ENCODE measurements around the gene KCNMB2. TPM values are rescaled to one million over a fixed set of nuclear protein-coding genes. Genes with fewer than 3 reads are reported as not detected.

Gene KCNMB2
- total RNA-seq, 1 experiment from 2014 or later, result not detected

DNA sequence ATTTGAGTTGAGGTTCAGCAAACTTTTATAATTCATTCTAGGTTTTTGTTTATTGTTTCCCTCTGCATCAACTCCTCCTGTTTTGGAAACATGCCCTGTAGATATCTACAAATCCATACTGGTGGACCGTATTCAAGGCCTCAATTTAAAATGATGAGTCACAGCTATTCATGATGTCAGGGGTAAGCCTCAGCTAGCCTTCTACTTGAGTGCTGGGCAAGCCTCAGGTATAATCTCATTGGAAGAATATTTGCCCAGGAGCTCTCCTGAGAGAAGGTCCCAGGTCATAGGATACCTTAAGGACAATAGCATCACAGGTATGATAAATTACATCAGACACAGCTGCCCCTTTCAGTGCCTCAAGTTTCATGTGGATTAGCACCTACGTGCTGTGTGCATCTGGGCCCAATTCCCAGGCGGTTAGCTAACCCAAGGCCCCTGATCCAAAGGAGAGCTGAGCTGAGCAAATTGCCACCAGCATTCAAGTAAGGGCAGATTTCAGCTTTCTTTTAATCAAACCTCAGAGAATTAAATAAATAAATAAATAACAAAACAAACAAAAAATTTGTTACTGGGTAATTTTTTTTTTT is 87.5 kb downstream of the KCNMB2 start (continued):
- TF ChIP-seq, protein P1, sequence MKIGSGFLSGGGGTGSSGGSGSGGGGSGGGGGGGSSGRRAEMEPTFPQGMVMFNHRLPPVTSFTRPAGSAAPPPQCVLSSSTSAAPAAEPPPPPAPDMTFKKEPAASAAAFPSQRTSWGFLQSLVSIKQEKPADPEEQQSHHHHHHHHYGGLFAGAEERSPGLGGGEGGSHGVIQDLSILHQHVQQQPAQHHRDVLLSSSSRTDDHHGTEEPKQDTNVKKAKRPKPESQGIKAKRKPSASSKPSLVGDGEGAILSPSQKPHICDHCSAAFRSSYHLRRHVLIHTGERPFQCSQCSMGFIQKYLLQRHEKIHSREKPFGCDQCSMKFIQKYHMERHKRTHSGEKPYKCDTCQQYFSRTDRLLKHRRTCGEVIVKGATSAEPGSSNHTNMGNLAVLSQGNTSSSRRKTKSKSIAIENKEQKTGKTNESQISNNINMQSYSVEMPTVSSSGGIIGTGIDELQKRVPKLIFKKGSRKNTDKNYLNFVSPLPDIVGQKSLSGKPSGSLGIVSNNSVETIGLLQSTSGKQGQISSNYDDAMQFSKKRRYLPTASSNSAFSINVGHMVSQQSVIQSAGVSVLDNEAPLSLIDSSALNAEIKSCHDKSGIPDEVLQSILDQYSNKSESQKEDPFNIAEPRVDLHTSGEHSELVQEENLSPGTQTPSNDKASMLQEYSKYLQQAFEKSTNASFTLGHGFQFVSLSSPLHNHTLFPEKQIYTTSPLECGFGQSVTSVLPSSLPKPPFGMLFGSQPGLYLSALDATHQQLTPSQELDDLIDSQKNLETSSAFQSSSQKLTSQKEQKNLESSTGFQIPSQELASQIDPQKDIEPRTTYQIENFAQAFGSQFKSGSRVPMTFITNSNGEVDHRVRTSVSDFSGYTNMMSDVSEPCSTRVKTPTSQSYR (CRISPR knock-in tag; IDR thresholded peaks at IDR 0.05), result no peak
- TF ChIP-seq, protein P2, sequence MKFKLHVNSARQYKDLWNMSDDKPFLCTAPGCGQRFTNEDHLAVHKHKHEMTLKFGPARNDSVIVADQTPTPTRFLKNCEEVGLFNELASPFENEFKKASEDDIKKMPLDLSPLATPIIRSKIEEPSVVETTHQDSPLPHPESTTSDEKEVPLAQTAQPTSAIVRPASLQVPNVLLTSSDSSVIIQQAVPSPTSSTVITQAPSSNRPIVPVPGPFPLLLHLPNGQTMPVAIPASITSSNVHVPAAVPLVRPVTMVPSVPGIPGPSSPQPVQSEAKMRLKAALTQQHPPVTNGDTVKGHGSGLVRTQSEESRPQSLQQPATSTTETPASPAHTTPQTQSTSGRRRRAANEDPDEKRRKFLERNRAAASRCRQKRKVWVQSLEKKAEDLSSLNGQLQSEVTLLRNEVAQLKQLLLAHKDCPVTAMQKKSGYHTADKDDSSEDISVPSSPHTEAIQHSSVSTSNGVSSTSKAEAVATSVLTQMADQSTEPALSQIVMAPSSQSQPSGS (CRISPR knock-in tag; IDR thresholded peaks at IDR 0.05; ENCODE audit: borderline replicate concordance, low read depth), result no peak
- TF ChIP-seq IRF1 (CRISPR knock-in tag; IDR thresholded peaks at IDR 0.05), result no peak
- no peak for TF ChIP-seq EMX1 (CRISPR knock-in tag; IDR thresholded peaks at IDR 0.05)
- no peak for TF ChIP-seq SMAD4 (CRISPR knock-in tag; IDR thresholded peaks at IDR 0.05)
- TF ChIP-seq TEAD1 (CRISPR knock-in tag; IDR thresholded peaks at IDR 0.05), result no peak
- no peak for TF ChIP-seq CBFB (CRISPR knock-in tag; IDR thresholded peaks at IDR 0.05; ENCODE audit: low read depth)
- no peak for TF ChIP-seq ZNF671 (CRISPR knock-in tag; IDR thresholded peaks at IDR 0.05)
- TF ChIP-seq GTF2I (CRISPR knock-in tag; conservative IDR thresholded peaks at IDR 0.05), result no peak
- no peak for TF ChIP-seq PREB (CRISPR knock-in tag; IDR thresholded peaks at IDR 0.05; ENCODE audit: borderline replicate concordance)
- no peak for TF ChIP-seq TEAD4 (CRISPR knock-in tag; IDR thresholded peaks at IDR 0.05)

DNA sequence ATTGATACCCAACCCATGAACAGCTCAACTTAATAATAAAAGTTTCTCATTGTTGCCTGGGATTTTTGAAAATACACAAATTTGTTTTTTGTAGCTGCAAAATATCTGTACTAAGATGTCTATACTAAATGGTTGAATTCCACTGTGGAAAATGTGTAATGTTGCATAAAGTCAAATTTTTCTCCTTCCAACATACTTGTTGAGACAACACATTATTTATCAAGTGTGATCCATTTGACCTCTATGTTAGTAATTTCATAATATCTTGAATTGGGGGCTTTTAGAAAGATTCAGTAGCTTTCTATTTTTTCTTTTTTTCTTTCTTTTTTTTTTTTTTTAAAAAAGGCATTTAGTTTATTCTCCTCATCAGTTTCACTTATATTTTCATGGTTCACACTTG is 88.0 kb downstream of the KCNMB2 start:
- CTCF ChIA-PET, result interaction anchor here (0.7 kb wide), 2 partner anchors 19 to 134 kb away, joined by 3 to 6 read pairs; no protein-coding TSS in a partner anchor
- no peaks in the 10 kb centered on the region for H3K9me3 Mint-ChIP-seq
- no peak for TF ChIP-seq RELA (CRISPR knock-in tag; IDR thresholded peaks at IDR 0.05; ENCODE audit: borderline replicate concordance)
- no peak for TF ChIP-seq FOXP1 (CRISPR knock-in tag; IDR thresholded peaks at IDR 0.05; ENCODE audit: borderline replicate concordance)
- no peak for TF ChIP-seq NFE2L1 (CRISPR knock-in tag; IDR thresholded peaks at IDR 0.05)
- no peak for TF ChIP-seq ETV6 (CRISPR knock-in tag; IDR thresholded peaks at IDR 0.05)
- TF ChIP-seq NFYB (CRISPR knock-in tag; conservative IDR thresholded peaks at IDR 0.05; ENCODE audit: low read depth), result no peak
- no peak for TF ChIP-seq E2F5 (CRISPR knock-in tag; IDR thresholded peaks at IDR 0.05)
- no peak for TF ChIP-seq ZNF671 (CRISPR knock-in tag; IDR thresholded peaks at IDR 0.05)
- TF ChIP-seq, protein P3, sequence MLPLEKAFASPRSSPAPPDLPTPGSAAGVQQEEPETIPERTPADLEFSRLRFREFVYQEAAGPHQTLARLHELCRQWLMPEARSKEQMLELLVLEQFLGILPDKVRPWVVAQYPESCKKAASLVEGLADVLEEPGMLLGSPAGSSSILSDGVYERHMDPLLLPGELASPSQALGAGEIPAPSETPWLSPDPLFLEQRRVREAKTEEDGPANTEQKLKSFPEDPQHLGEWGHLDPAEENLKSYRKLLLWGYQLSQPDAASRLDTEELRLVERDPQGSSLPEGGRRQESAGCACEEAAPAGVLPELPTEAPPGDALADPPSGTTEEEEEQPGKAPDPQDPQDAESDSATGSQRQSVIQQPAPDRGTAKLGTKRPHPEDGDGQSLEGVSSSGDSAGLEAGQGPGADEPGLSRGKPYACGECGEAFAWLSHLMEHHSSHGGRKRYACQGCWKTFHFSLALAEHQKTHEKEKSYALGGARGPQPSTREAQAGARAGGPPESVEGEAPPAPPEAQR (CRISPR knock-in tag; IDR thresholded peaks at IDR 0.05), result no peak
- TF ChIP-seq, protein P4, sequence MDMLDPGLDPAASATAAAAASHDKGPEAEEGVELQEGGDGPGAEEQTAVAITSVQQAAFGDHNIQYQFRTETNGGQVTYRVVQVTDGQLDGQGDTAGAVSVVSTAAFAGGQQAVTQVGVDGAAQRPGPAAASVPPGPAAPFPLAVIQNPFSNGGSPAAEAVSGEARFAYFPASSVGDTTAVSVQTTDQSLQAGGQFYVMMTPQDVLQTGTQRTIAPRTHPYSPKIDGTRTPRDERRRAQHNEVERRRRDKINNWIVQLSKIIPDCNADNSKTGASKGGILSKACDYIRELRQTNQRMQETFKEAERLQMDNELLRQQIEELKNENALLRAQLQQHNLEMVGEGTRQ (CRISPR knock-in tag; IDR thresholded peaks at IDR 0.05), result no peak
- TF ChIP-seq, protein P5, sequence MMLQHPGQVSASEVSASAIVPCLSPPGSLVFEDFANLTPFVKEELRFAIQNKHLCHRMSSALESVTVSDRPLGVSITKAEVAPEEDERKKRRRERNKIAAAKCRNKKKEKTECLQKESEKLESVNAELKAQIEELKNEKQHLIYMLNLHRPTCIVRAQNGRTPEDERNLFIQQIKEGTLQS (CRISPR knock-in tag; conservative IDR thresholded peaks at IDR 0.05), result no peak
- no peak for TF ChIP-seq CREM (CRISPR knock-in tag; IDR thresholded peaks at IDR 0.05)
- TF ChIP-seq CDX4 (CRISPR knock-in tag; IDR thresholded peaks at IDR 0.05; ENCODE audit: borderline replicate concordance), result no peak
- TF ChIP-seq, protein P6, sequence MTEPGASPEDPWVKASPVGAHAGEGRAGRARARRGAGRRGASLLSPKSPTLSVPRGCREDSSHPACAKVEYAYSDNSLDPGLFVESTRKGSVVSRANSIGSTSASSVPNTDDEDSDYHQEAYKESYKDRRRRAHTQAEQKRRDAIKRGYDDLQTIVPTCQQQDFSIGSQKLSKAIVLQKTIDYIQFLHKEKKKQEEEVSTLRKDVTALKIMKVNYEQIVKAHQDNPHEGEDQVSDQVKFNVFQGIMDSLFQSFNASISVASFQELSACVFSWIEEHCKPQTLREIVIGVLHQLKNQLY (CRISPR knock-in tag; IDR thresholded peaks at IDR 0.05), result no peak

More for the DNA sequence above, 88.0 kb downstream of the KCNMB2 start:
- Mint-ChIP-seq H3K27me3 (ENCODE audit: low read depth) (no peaks in the 10 kb centered on the region), H3K27ac (no peak overlapping the region), H3K4me3 (no peak overlapping the region), H3K36me3 (no peaks in the 10 kb centered on the region), H3K4me1 (no peaks in the 10 kb centered on the region)
- DNase-seq (ENCODE audit: low spot score), result no peak
- ATAC-seq, result no peak
- POLR2A ChIA-PET, result interaction anchor here (0.7 kb wide), 1 partner anchor 296 kb away, joined by 3 read pairs; no protein-coding TSS in a partner anchor
